Smooth muscle cell (in vitro differentiated cells): ENCODE results near the gene HAX1. TPM values are rescaled to one million over a fixed set of nuclear protein-coding genes. Genes with fewer than 3 reads are reported as not detected.

Experiments used
- DNase-seq: peaks from one replicate; lab custom pipeline; 2025; ENCODE audit not compliant: unreplicated experiment; lab: John Stamatoyannopoulos, UW
- H2AFZ ChIP-seq: fragments of 200-600 bp; sonication (generic); 2 replicates; pipeline ENCODE4 v1.6.0; 2016; ENCODE audit warnings: antibody characterized with exemption, low read depth, mild to moderate bottlenecking
- H3F3A ChIP-seq: fragments of 200-600 bp; sonication (generic); 2 replicates; pipeline ENCODE4 v1.6.0; 2017; ENCODE audit warnings: antibody characterized with exemption, low read depth
- H3K27ac ChIP-seq: fragments of 200-600 bp; sonication (generic); 2 replicates; pipeline ENCODE4 v1.5.1; 2016; ENCODE audit warnings: low read depth, mild to moderate bottlenecking
- H3K27me3 ChIP-seq: fragments of 200-600 bp; sonication (generic); 2 replicates; pipeline ENCODE4 v1.6.1; 2016; ENCODE audit warnings: low read depth, mild to moderate bottlenecking
- H3K36me3 ChIP-seq: fragments of 200-600 bp; sonication (generic); 2 replicates; pipeline ENCODE4 v1.5.1; 2016; ENCODE audit warnings: low read depth
- H3K4me1 ChIP-seq: fragments of 200-600 bp; sonication (generic); 2 replicates; pipeline ENCODE4 v1.5.1; 2016; ENCODE audit warnings: low read depth
- H3K4me2 ChIP-seq: fragments of 200-600 bp; sonication (generic); 2 replicates; pipeline ENCODE4 v1.6.0; 2016; ENCODE audit warnings: mild to moderate bottlenecking
- H3K4me3 ChIP-seq: fragments of 200-600 bp; sonication (generic); 2 replicates; pipeline ENCODE4 v1.5.1; 2016; ENCODE audit warnings: mild to moderate bottlenecking
- H3K79me2 ChIP-seq: fragments of 200-600 bp; sonication (generic); 2 replicates; pipeline ENCODE4 v1.6.0; 2016; ENCODE audit warnings: low read depth, mild to moderate bottlenecking
- H3K9ac ChIP-seq: fragments of 200-600 bp; sonication (generic); 2 replicates; pipeline ENCODE4 v1.6.0; 2016; ENCODE audit warnings: low read depth
- H3K9me3 ChIP-seq: fragments of 200-600 bp; sonication (generic); replicated peaks from 2 replicates; pipeline ENCODE4 v1.5.1; 2016; ENCODE audit warnings: low read depth
- H4K20me1 ChIP-seq: fragments of 200-600 bp; sonication (generic); 2 replicates; pipeline ENCODE4 v1.6.0; 2016; ENCODE audit warnings: low read depth
- CTCF ChIP-seq: fragments of 200-600 bp; sonication (generic); IDR thresholded peaks from 2 replicates; pipeline ENCODE4 v1.5.1; 2017; ENCODE audit warnings: borderline replicate concordance, mild to moderate bottlenecking, antibody characterized with exemption; ENCODE audit not compliant: insufficient read depth, poor library complexity, severe bottlenecking
- WGBS: methylation state at CpG from one replicate; pipeline ENCODE4 v1.1.7; 2016; ENCODE audit warnings: low lambda C conversion rate; 5-methylcytosine and 5-hydroxymethylcytosine counted together
- polyA plus RNA-seq: library from polyadenylated mRNA; unstranded; fragments of >200 nt; fragmentation: Nextera tagmentation; extraction: Ambion mirVana; gene quantifications from 2 replicates; pipeline ENCODE4 v1.2.1, GENCODE V29; 2016
- total RNA-seq: library from RNA; depleted of rRNA; stranded (reverse); fragments of >200 nt; gene quantifications from 2 replicates; pipeline ENCODE4 v1.2.3, GENCODE V29; 2014

The HAX1 gene
- 57.8 and 73.7 TPM in 2 replicates for total RNA-seq
- 89.7 and 91.6 TPM in 2 replicates for polyA plus RNA-seq

- Histone ChIP-seq H3K27me3 (no peaks in the 10 kb centered on the region), H3K9me3 (no peaks in the 10 kb centered on the region), H3K36me3 (no peaks in the 10 kb centered on the region), H3K79me2 (peaks cover 6% of the 10 kb centered on the region), H2AFZ (peak within 1 kb of the TSS; percentile 88), H3K4me1 (peaks cover 6% of the 10 kb centered on the region), H3K4me2 (peak within 1 kb of the TSS; percentile 92), H4K20me1 (no peaks in the 10 kb centered on the region), H3K27ac (peak within 1 kb of the TSS; percentile 74), H3K9ac (peak within 1 kb of the TSS; percentile 79), H3F3A (no peaks in the 10 kb centered on the region), H3K4me3 (peak within 1 kb of the TSS; percentile 90)
- peak; percentile 76 for TF ChIP-seq CTCF
- WGBS = under 1% methylated on average over 47 of the region's 47 CpGs
- DNase-seq = peak; percentile 85
These were observed at the start of gene HAX1 for GRCh38 chr1:154272217-154272998. Gene HAX1 (plus strand): TSS chr1:154272629. CDS start chr1:154272724, 95 bp downstream.

- peak overlapping the region; percentile 99 for H3K27ac ChIP-seq
These were observed 49.5 kb upstream of the HAX1 start for GRCh38 chr1:154222918-154223317.

GRCh38 chr1:154223621-154224020 lies 48.8 kb upstream of the HAX1 start:
- Histone ChIP-seq H4K20me1 (peaks cover 69% of the 10 kb centered on the region), H3K4me2 (peak overlapping the region; percentile 98), H3K79me2 (peaks cover 92% of the 10 kb centered on the region), H3F3A (no peaks in the 10 kb centered on the region), H3K4me3 (peak overlapping the region; percentile 95), H3K9me3 (no peaks in the 10 kb centered on the region), H3K27me3 (no peaks in the 10 kb centered on the region), H3K36me3 (peaks cover 23% of the 10 kb centered on the region), H2AFZ (no peak overlapping the region), H3K9ac (no peak overlapping the region), H3K4me1 (peaks cover 27% of the 10 kb centered on the region), H3K27ac (peak overlapping the region; percentile 99)
- no peak for TF ChIP-seq CTCF
- 58% methylated on average over 2 of the region's 2 CpGs for WGBS
- DNase-seq = no peak

More at GRCh38 chr1:154222918-154223317, 49.5 kb upstream of the HAX1 start:
- Histone ChIP-seq H3K4me3 (peak overlapping the region; percentile 95), H3K27me3 (no peaks in the 10 kb centered on the region), H3K4me1 (peaks cover 28% of the 10 kb centered on the region), H3K9ac (no peak overlapping the region), H3K9me3 (no peaks in the 10 kb centered on the region), H3K36me3 (peaks cover 18% of the 10 kb centered on the region), H4K20me1 (peaks cover 62% of the 10 kb centered on the region), H3K79me2 (peaks cover 92% of the 10 kb centered on the region), H3K4me2 (peak overlapping the region; percentile 98), H3F3A (no peaks in the 10 kb centered on the region), H2AFZ (no peak overlapping the region)
- TF ChIP-seq CTCF = no peak
- 76% methylated on average over 1 of the region's 1 CpG for WGBS
- DNase-seq = no peak
